Activated CD4-positive, alpha-beta T cell treated with anti-CD3 and anti-CD28 coated beads for 36 hours (primary cell): ENCODE data around the gene TMPRSS4. TPM values are rescaled to one million over a fixed set of nuclear protein-coding genes. Genes with fewer than 3 reads are reported as not detected.

Experiments
- ATAC-seq: fragments of 200-7000 bp; cut with Tn5 transposase; one replicate; pipeline ENCODE4 v1.10.0; 2021; ENCODE audit warnings: mild to moderate bottlenecking, moderate library complexity
- CTCF ChIA-PET: fragments of 350-600 bp; sonication (Branson Sonifier 250); formaldehyde crosslinking; loops from one replicate; lab custom pipeline; 2021; ENCODE audit warnings: antibody characterized with exemption; lab: Charles Lee
- POLR2A ChIA-PET: fragments of 350-600 bp; sonication (Branson Sonifier 250); formaldehyde crosslinking; loops from one replicate; lab custom pipeline; 2021; ENCODE audit warnings: antibody characterized with exemption, inconsistent platforms; lab: Charles Lee
- DNase-seq: peaks from one replicate; pipeline ENCODE4 v3.0.0-alpha.2; 2020
- H3K27ac Mint-ChIP-seq: one replicate; pipeline ENCODE4 v1.8.0; 2021; ENCODE audit warnings: mixed read lengths
- H3K27me3 Mint-ChIP-seq: one replicate; pipeline ENCODE4 v1.8.0; 2021; ENCODE audit warnings: mixed read lengths
- H3K36me3 Mint-ChIP-seq: one replicate; pipeline ENCODE4 v1.8.0; 2021; ENCODE audit warnings: low read depth, mixed read lengths
- H3K4me1 Mint-ChIP-seq: one replicate; pipeline ENCODE4 v1.8.0; 2021; ENCODE audit warnings: mixed read lengths
- H3K4me3 Mint-ChIP-seq: one replicate; pipeline ENCODE4 v1.8.0; 2021; ENCODE audit warnings: mild to moderate bottlenecking, moderate library complexity, mixed read lengths
- H3K9me3 Mint-ChIP-seq: one replicate; pipeline ENCODE4 v1.8.0; 2021; ENCODE audit warnings: low read depth, mixed read lengths
- intact Hi-C, 2 experiments: fragments of 100-400 bp; cut with DNase I in 1 of 2; cut with micrococcal nuclease in 1 of 2; formaldehyde crosslinking; loops; one replicate each; pipeline versions ENCODE4 v1.14.2 to v1.15.1; 2022 to 2024; cut with DNase I, micrococcal nuclease
- total RNA-seq, 2 experiments: library from RNA; stranded (reverse); gene quantifications; one replicate each; pipeline ENCODE4 v1.2.3, GENCODE V29; 2021

TMPRSS4 gene
- total RNA-seq, 2 experiments from 2014 or later, result not detected

DNA sequence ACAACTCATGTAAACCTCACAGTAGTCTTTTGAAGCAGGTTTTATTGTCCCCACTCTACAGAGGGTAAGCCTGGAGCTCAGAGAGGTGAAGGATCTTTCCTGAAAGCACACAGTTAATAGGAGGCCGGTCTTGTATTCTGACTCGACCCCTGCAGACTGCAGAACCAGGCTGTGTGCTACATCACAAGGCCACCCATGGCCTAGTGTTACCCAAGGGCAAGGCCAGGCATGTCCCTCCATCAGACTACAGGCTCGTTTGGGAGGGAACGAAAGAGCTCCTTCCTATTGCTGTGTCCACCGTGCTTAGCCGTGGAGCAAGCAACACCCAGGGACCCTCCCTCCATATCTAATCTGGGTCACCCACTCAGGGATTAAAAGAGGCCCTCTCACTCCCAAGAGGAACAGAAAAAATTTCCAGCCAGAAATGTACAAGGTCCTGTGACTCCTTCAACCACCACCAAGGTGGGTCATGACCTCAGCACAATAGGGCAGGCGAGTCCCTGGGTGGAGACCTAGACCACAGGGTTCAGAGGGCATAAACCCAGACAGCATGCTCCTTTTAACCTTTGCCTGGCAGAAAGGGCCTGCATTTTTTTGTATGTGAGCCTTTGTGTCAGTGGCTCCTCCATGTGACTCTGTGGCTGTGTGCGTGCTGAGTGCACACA is 16.2 kb downstream of the TMPRSS4 start:
- Mint-ChIP-seq H3K27ac (no peak overlapping the region), H3K27me3 (peaks cover 10% of the 10 kb centered on the region), H3K4me1 (no peaks in the 10 kb centered on the region), H3K4me3 (no peak overlapping the region), H3K9me3 (peaks cover 4% of the 10 kb centered on the region), H3K36me3 (no peaks in the 10 kb centered on the region)
- intact Hi-C loops, result no loop called here
- no peak for ATAC-seq
- ChIA-PET POLR2A (no interaction called here), CTCF (no interaction called here)
- no peak for DNase-seq

DNA sequence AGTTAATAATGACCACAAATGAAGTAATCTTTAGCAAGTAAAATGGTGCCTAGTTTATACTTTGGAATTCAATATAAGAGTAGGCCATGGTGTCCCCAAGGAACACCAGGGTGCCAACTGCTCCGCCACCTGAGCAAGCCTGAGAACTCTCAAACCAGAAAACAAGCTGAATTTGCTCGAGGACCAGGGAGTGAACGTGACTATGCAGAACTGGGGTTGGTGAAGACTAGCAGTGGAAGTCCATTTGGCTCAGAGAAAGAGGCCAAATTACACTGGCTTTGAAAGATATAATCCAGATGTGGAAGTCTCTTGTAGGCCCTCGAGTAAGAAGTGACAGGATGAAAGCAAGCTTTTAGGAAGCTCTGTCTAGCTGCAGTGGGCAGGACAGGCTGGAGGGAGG is 18.6 kb downstream of the TMPRSS4 start:
- Mint-ChIP-seq H3K4me1 (no peaks in the 10 kb centered on the region), H3K4me3 (no peak overlapping the region), H3K36me3 (no peaks in the 10 kb centered on the region), H3K9me3 (no peaks in the 10 kb centered on the region), H3K27ac (no peak overlapping the region), H3K27me3 (peaks cover 5% of the 10 kb centered on the region)
- POLR2A ChIA-PET, result no interaction called here
- no peak for DNase-seq
- CTCF ChIA-PET, result interaction anchor here (1.1 kb wide), 1 partner anchor 42 kb away, joined by 3 read pairs; no protein-coding TSS in a partner anchor
- no peak for ATAC-seq
- intact Hi-C loops, result no loop called here

DNA sequence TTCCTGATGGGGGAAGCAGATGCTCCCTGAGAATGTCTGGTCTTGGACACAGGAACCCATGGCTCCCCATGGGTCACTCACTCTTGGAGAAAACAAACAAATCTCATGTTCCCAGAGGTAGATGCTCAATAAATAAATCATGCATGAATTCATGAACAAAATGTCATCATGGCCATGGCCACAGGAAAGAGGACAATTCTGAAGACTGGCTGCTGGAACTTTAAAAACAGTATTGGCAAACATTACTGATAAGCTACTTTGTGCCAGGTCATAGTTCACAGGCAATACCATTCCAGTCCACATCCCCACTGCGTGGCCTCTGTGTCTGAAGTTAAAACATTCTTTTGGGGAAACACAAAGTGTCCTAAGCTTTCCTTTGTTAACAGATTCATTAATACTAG is 19.1 kb downstream of the TMPRSS4 start:
- ATAC-seq, result no peak

DNA sequence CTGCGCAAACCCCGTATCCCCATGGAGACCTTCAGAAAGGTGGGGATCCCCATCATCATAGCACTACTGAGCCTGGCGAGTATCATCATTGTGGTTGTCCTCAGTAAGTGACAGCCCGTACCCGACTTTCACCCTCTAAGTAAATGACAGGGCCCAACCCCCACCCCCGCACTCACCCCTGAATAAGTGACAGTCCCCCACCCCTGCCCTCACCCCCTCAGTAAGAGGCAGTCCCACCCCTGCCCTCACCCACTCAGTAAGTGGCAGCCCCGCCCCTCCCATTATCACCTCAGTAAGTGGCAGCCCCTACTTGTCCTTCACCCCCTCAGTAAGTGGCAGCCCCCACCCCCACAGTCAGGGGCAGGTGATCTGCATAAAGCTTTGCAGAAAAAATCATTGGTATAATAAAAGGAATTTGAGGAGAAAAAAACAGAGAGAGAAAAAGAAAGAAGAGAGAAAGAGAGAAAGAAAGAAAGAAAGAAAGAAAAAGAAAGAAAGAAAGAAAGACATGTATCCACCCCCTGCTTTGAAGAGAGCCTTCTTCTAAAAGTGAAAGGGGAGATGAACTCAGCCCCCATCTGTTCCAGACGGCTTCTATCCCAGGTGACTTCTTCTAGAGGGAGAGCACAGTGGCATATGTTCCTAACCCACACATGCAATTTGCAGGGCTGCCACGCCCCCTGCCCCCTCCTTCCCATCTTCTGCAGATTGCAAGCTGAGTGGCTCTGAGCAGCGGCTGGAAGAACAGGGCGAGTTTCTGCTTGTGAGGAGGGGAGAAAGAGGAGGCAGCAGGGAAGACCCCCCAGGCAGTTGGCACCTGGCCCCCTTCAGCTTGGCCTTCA is 22.3 kb downstream of the TMPRSS4 start:
- intact Hi-C loops, result no loop called here
- ATAC-seq (no peak), DNase-seq (no peak)
- Mint-ChIP-seq H3K27me3 (peaks cover 2% of the 10 kb centered on the region), H3K4me1 (no peaks in the 10 kb centered on the region), H3K4me3 (no peak overlapping the region), H3K27ac (no peak overlapping the region), H3K9me3 (no peaks in the 10 kb centered on the region), H3K36me3 (no peaks in the 10 kb centered on the region)
- ChIA-PET CTCF (no interaction called here), POLR2A (no interaction called here)

More for the DNA sequence above, 19.1 kb downstream of the TMPRSS4 start:
- Mint-ChIP-seq H3K4me3 (no peak overlapping the region), H3K9me3 (no peaks in the 10 kb centered on the region), H3K4me1 (no peaks in the 10 kb centered on the region), H3K27ac (no peak overlapping the region), H3K36me3 (no peaks in the 10 kb centered on the region), H3K27me3 (peaks cover 5% of the 10 kb centered on the region)
- ChIA-PET CTCF (interaction anchor here (1.1 kb wide), 1 partner anchor 43 kb away, joined by 3 read pairs; no protein-coding TSS in a partner anchor), POLR2A (no interaction called here)
- intact Hi-C loops, result no loop called here
- DNase-seq, result no peak

DNA sequence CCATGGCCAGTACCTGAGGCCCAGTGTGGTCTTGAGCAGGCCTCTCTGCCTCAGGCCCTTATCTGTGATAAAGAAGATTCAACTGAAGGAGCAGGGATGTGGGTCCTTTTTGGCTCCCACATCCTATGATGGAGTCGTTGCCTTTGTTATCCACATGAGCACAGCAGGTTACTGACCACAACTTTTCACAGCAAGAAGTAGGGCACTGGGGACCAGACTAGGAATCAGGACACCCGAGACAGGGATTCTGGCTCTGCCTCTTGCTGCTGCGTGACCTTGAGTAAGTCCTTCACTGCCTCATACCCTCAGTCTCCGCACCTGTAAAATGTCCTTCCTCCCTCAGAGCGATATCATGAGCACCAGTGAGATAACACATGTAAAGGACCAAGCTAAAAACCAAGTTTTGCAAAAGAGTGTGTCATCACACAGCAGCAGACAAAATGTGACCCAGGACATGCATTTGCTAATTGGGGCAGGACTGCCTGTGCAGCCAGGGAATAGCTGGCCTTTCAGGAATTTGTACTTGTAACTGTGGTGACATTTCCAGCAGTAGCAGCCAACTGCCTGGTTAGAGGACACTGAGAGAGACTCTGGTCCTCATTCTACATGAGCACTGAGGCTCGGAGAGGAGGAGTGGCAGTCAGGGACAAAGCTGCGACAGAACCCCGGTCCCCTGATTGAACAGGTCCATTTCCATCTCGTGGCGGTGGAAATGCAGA is 23.1 kb downstream of the TMPRSS4 start:
- Mint-ChIP-seq H3K4me1 (no peaks in the 10 kb centered on the region), H3K27ac (no peak overlapping the region), H3K9me3 (no peaks in the 10 kb centered on the region), H3K27me3 (peaks cover 2% of the 10 kb centered on the region), H3K36me3 (no peaks in the 10 kb centered on the region), H3K4me3 (no peak overlapping the region)
- CTCF ChIA-PET, result interaction anchor here (1.5 kb wide), 1 partner anchor 153 kb away, joined by 4 read pairs; no protein-coding TSS in a partner anchor
- POLR2A ChIA-PET, result interaction anchor here (0.6 kb wide), 1 partner anchor 20 kb away, joined by 3 read pairs; no protein-coding TSS in a partner anchor
- no peak for DNase-seq
- intact Hi-C loops, result no loop called here
- ATAC-seq, result no peak

DNA sequence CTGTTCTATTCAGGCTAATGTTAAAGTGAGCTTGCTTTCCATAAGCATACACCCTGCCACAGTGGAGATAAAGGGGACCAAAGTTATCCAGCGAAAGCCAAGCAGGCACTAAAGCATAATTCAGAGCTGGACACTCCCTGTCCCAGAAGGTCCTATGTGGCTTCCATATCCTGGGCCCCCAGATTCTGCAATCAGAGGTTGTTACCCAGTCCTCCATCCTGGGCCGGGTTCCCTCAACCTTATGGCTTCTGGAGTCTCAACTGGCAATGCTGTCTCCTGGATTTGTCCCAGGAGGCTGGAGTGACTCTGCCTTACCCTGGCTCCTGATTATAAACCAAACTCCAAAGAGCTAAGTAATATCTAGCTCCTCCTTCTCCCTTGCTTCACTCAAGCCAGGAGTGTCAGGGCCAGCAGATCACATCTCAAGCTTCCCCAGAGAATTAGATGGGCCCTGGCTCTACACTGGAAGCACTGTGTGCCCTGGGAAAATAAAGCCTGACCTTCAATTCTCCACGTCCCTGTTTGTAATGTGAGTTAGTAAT is 23.9 kb downstream of the TMPRSS4 start:
- H3K4me3 Mint-ChIP-seq, result no peak overlapping the region
- ChIA-PET CTCF (interaction anchor here (0.6 to 1.5 kb wide), 3 partner anchors 100 to 233 kb away, joined by 3 to 6 read pairs (median 4); no protein-coding TSS in a partner anchor), POLR2A (interaction anchor here (0.6 kb wide), 1 partner anchor 21 kb away, joined by 3 read pairs; no protein-coding TSS in a partner anchor)
- H3K36me3 Mint-ChIP-seq, result no peaks in the 10 kb centered on the region
- H3K9me3 Mint-ChIP-seq, result no peaks in the 10 kb centered on the region
- ATAC-seq (no peak), DNase-seq (no peak)
- peaks cover 2% of the 10 kb centered on the region for H3K27me3 Mint-ChIP-seq
- intact Hi-C loops, result no loop called here
- H3K27ac Mint-ChIP-seq, result no peak overlapping the region
- no peaks in the 10 kb centered on the region for H3K4me1 Mint-ChIP-seq

DNA sequence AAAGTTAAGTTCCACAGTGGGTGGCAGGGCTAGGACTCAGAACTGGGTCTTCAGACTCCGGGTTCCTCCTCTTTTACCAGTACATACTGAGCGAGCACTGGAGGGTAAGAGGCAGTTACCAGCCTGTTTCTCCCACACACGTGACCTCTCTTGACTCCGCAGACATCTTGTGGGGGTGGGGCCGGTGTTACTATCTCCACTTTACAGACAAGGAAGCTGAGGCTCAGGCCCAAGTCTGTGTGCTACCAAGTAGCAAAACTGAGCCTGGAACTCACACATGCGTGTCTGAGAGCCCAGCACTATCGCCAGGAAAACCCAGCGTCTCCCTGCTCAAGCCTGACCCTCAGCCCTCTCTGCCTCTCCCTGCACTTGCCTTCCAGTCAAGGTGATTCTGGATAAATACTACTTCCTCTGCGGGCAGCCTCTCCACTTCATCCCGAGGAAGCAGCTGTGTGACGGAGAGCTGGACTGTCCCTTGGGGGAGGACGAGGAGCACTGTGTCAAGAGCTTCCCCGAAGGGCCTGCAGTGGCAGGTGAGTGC is 25.9 kb downstream of the TMPRSS4 start:
- ChIA-PET POLR2A (no interaction called here), CTCF (interaction anchor here (0.7 kb wide), 1 partner anchor 201 kb away, joined by 3 read pairs; no protein-coding TSS in a partner anchor)
- ATAC-seq (no peak), DNase-seq (no peak)
- Mint-ChIP-seq H3K4me1 (no peaks in the 10 kb centered on the region), H3K9me3 (no peaks in the 10 kb centered on the region), H3K27me3 (no peaks in the 10 kb centered on the region), H3K27ac (no peak overlapping the region), H3K36me3 (no peaks in the 10 kb centered on the region), H3K4me3 (no peak overlapping the region)
- intact Hi-C loops, result no loop called here

DNA sequence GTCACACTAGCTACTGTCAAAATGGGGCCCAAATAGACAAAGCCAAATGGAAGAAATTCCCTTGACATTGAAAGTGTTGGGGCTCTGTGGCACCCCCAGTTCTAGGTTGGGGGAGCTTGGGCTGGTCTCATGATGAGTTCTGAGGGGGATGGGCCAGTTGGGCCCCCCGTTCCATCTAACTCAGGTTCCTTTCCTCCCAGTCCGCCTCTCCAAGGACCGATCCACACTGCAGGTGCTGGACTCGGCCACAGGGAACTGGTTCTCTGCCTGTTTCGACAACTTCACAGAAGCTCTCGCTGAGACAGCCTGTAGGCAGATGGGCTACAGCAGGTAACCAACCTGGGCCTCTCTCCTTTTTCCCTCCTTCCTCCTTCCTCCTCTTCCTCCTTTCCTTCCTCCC is 27.6 kb downstream of the TMPRSS4 start:
- Mint-ChIP-seq H3K27me3 (no peaks in the 10 kb centered on the region), H3K4me3 (no peak overlapping the region), H3K9me3 (no peaks in the 10 kb centered on the region), H3K4me1 (no peaks in the 10 kb centered on the region), H3K36me3 (no peaks in the 10 kb centered on the region), H3K27ac (no peak overlapping the region)
- intact Hi-C loops, result no loop called here
- CTCF ChIA-PET, result interaction anchor here (0.9 to 1.4 kb wide), 2 partner anchors 287 to 357 kb away, joined by 3 read pairs; no protein-coding TSS in a partner anchor
- DNase-seq (no peak), ATAC-seq (no peak)
- POLR2A ChIA-PET, result no interaction called here

DNA sequence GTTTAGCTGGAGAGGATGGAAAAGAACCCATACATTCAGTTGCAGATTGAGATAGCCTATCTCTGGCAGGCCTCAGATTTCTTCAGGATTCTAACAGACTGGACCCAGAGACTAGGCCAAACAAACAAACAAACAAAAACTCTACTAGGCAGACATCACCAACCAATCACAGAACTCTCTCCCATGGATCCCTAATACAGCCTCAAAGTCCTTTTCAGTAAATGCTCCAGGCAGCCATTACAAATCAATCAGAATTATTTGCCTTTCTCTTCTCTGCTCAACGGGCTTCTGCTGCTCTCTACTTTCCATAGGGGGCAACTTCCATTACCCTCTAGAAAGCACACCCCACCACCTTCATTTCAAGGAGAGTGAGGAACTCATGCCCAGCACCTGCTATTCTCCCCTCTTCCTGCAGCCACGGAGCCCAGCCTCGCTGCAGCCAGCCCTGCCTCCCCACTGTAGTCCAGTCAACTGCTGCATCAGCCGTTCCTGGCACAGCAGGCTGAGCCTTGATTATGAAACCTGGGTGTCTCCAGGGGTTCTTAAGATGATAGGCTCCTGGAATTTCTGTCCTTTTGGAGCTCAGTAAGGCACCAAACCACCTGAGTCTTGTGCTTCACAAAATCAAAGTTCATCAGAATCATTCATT is 28.9 kb downstream of the TMPRSS4 start:
- intact Hi-C loops, result no loop called here
- CTCF ChIA-PET, result interaction anchor here (0.6 to 1.4 kb wide), 2 partner anchors 288 to 303 kb away, joined by 3 read pairs; no protein-coding TSS in a partner anchor
- Mint-ChIP-seq H3K4me1 (no peaks in the 10 kb centered on the region), H3K36me3 (no peaks in the 10 kb centered on the region), H3K4me3 (no peak overlapping the region), H3K9me3 (no peaks in the 10 kb centered on the region), H3K27me3 (peaks cover 3% of the 10 kb centered on the region), H3K27ac (no peak overlapping the region)
- DNase-seq (no peak), ATAC-seq (no peak)
- POLR2A ChIA-PET, result no interaction called here

DNA sequence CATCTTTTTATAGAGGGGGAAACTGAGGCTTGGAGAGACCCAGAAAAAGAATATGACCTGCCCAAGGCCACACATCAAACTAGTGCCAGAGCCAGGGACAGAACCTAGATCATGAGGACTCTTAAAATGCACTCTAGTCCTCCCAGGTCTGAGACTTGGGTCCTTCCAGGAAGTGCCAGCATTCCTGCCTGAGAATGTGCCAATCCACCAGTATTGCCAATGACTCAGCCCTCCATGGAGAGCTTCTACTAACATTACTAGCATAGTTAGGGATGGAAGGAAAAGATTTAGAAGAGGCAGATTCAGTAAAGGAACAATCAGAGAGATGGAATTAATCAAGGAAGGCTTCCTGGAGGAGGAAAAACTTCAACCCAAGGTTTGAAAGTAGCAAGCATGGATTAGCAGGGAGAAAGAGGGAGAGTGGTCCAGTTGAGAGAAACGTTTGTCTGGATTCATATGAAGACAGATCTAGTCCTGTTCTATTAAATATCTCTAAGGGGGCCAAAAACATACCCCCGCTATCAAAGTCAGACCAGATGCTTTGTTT is 30.0 kb downstream of the TMPRSS4 start:
- no peak for DNase-seq
- intact Hi-C loops, result no loop called here
- Mint-ChIP-seq H3K27ac (no peak overlapping the region), H3K4me3 (no peak overlapping the region), H3K27me3 (peaks cover 3% of the 10 kb centered on the region), H3K9me3 (no peaks in the 10 kb centered on the region), H3K4me1 (no peaks in the 10 kb centered on the region), H3K36me3 (no peaks in the 10 kb centered on the region)
- POLR2A ChIA-PET, result no interaction called here
- CTCF ChIA-PET, result no interaction called here
- ATAC-seq, result no peak
